Fibroblast of the aortic adventitia (primary cell): ENCODE measurements around the gene MAP4. TPM values are rescaled to one million over a fixed set of nuclear protein-coding genes. Genes with fewer than 3 reads are reported as not detected.

ENCODE experiments used
- DNase-seq: peaks from one replicate; pipeline ENCODE4 v3.0.0-alpha.2; 2010; ENCODE audit warnings: low read depth
- H3K4me3 ChIP-seq: 2 replicates; pipeline ENCODE4 v1.5.1; 2011; ENCODE audit warnings: low read depth, mild to moderate bottlenecking, control low read depth, low read length, moderate library complexity
- total RNA-seq: library from RNA; depleted of rRNA; stranded (reverse); fragments of >200 nt; gene quantifications from 2 replicates; pipeline ENCODE4 v1.2.3, GENCODE V29; 2012; ENCODE audit warnings: low replicate concordance
- TF ChIP-seq, protein P1 (sequence below): IDR thresholded peaks from 2 replicates; pipeline ENCODE4 v1.5.1; 2011; ENCODE audit warnings: mild to moderate bottlenecking, low read length, control low read depth, inconsistent platforms; ENCODE audit not compliant: insufficient read depth

Gene MAP4
- total RNA-seq, 1 donor = 157 TPM

DNA sequence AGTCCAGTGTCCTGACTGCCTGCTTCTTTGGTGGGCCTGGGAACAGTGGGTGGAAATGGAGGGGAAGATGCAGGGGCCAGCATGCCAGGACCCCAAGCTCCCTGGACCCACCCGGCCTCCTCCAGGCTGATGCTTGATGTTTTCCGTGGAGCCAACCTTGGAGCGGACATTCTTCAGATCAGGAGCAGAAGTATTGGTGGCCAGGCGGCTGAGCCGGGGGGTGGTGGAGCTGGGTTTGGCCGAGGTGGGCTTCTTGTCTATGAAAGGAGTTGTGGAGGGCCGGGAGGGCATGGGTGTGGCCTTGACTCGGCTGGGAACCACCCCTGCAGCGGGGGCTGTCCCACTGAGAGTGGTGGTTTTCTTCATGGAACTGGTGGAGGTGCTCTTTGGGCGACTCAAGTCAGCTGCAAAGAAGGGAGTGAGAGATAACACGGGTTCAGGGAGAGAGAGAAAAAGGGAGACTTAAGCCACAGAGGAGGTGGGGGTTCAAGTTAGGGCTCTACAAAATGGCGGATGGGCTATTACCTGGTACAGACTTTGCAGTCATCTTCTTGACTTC lies 145.4 kb downstream of the MAP4 start:
- no peak for DNase-seq
- TF ChIP-seq, protein P1, sequence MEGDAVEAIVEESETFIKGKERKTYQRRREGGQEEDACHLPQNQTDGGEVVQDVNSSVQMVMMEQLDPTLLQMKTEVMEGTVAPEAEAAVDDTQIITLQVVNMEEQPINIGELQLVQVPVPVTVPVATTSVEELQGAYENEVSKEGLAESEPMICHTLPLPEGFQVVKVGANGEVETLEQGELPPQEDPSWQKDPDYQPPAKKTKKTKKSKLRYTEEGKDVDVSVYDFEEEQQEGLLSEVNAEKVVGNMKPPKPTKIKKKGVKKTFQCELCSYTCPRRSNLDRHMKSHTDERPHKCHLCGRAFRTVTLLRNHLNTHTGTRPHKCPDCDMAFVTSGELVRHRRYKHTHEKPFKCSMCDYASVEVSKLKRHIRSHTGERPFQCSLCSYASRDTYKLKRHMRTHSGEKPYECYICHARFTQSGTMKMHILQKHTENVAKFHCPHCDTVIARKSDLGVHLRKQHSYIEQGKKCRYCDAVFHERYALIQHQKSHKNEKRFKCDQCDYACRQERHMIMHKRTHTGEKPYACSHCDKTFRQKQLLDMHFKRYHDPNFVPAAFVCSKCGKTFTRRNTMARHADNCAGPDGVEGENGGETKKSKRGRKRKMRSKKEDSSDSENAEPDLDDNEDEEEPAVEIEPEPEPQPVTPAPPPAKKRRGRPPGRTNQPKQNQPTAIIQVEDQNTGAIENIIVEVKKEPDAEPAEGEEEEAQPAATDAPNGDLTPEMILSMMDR = no peak
- H3K4me3 ChIP-seq = no peak overlapping the region

DNA sequence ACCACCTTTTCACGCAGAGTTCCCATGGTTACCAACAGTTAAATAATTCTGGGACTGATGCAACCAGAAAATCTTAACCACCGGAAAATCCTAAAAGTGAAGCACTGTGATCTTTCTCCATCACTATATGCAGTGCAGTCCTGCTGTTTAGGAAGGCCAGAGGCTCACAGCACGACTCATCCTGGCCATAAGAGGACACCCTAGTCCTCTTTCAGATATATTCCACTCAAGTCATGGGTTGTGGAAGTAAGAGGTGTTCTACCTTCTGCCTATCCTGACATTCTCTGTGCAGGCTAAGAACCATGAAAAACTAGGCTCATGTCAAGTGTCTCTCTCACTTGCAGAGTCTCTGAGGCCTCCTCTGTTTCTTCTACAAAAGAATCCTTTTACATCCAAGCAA lies 146.1 kb downstream of the MAP4 start:
- no peak overlapping the region for H3K4me3 ChIP-seq
- TF ChIP-seq, protein P1 = no peak
- DNase-seq = no peak

DNA sequence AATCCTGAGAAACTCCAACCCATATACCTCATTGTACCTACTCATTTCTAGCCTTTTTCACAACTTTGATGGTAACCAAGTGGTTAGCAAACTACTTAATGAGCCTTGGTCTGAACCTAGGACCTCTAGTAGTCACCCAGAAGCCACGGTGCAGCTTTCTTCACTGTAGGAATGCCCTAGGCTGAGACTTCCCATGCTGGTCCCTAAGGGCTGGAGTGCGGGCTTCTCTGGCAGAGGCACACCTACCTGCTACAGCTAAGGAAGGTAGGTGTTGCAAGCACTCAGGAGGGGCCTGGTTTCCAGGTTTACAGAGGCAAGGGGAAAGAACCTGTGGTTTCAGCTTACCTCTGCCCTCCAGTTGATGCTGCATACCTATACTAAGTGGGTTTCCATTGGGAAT lies 147.9 kb downstream of the MAP4 start:
- DNase-seq = no peak
- TF ChIP-seq, protein P1 = no peak
- no peak overlapping the region for H3K4me3 ChIP-seq

DNA sequence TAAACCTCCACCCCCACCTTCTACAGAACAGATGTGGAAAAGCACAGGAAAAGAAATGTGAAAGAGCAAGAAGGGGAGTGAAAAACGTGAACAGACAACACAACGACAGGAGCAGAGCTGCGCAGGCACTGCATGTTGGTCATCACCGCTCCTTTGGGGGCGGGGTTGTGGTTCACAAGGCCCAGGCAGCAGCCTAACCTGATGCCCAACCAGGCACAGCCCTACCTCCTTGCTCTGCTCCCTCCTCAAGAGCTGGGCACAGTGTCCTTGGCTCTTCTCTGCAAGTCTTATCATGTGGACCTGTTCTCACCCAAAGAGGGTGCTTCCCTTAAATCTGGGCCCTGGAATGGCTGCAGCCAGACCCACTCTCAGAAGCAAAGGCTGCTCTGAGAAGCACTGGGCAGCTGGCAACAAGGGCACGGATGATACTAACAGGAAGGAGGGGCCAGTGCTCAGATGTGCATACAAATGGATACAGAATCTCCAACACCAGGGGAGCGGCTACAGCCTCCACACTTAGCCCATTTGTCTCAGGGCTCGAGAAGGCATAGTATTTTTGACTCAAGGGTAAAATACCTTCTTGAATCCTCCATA lies 148.7 kb downstream of the MAP4 start:
- TF ChIP-seq, protein P1 = no peak
- no peak for DNase-seq
- H3K4me3 ChIP-seq = no peak overlapping the region

DNA sequence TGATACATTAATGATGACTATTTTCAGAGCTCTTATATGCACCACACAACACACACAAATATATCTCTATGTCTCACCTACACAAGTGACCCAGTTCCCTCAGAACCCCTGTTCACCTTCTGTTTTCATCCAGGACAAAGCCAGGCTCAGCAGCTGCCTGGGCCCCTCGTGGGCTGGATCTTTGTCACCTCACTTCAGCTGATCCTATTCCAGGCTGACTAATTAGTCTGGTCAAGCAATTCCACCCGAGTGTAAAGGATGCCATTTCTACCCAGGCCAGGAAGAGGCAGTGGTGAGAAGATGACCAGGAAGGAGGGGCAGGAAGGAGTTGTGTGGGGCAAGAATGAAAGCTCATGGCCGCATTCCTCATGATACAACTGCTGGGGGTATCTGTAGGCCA lies 151.0 kb downstream of the MAP4 start:
- TF ChIP-seq, protein P1 = no peak
- no peak for DNase-seq

DNA sequence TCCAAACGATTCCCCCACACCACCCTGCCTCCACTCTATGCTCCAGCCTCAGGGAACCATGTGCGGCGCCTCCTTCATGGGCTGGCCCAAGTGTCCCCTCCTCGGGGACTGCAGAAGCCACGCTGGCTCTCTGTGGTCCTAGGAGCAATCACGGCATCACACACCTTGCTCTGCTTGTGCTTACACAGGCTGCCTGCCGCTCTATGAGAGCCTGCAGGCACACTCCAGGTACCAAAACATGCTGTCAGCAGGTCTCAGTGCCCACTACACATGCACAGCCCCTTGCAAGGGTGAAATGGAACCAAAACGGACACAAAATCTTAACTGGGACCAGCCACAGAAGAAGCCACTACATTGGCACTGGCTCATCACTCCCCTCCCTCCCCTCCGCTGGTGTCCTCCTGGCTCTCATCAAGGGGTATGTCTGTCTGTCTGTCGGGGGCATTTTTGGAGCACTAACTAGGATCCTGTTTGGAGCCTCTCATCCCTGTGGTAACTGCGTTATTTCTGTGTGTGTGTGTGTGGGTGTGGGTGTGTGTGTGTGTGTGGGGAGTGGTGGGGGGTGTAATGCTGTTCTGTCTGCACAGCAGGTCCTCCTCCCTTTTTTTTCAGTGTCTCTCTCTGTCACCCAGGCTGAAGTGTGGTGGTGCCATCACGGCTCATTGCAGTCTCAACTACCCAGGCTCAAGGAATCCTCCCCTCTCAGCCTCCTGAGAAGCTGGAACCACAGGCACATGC lies 152.7 kb downstream of the MAP4 start:
- DNase-seq = no peak
- TF ChIP-seq, protein P1 = no peak
- H3K4me3 ChIP-seq = no peak overlapping the region

More for the DNA sequence above, 151.0 kb downstream of the MAP4 start:
- no peak overlapping the region for H3K4me3 ChIP-seq
